Panc1 (cell line): ENCODE data around the gene SLC7A6.

Experiments used
- POLR2AphosphoS5 ChIP-seq: IDR thresholded peaks from 2 replicates; pipeline ENCODE4 v1.6.1; 2012; ENCODE audit warnings: mild to moderate bottlenecking, low read depth, low read length, moderate library complexity
- SIN3A ChIP-seq: IDR thresholded peaks from 2 replicates; pipeline ENCODE4 v1.6.1; 2012; ENCODE audit warnings: low read depth, mild to moderate bottlenecking, low read length, moderate library complexity, borderline replicate concordance; ENCODE audit not compliant: insufficient read depth
- TF ChIP-seq, protein P1 (sequence below): fragments of 450-650 bp; IDR thresholded peaks from 2 replicates; pipeline ENCODE4 v1.5.1; 2017; ENCODE audit warnings: mild to moderate bottlenecking
- TF ChIP-seq, protein P2 (sequence below), 2 experiments: IDR thresholded peaks; 2 replicates each; pipeline ENCODE4 v1.6.1; 2011 to 2012; ENCODE audit warnings: low read depth in 2 of 2, control low read depth in 1 of 2, low read length in 1 of 2, mild to moderate bottlenecking in 1 of 2, moderate library complexity in 1 of 2; ENCODE audit not compliant: insufficient read depth in 1 of 2

DNA sequence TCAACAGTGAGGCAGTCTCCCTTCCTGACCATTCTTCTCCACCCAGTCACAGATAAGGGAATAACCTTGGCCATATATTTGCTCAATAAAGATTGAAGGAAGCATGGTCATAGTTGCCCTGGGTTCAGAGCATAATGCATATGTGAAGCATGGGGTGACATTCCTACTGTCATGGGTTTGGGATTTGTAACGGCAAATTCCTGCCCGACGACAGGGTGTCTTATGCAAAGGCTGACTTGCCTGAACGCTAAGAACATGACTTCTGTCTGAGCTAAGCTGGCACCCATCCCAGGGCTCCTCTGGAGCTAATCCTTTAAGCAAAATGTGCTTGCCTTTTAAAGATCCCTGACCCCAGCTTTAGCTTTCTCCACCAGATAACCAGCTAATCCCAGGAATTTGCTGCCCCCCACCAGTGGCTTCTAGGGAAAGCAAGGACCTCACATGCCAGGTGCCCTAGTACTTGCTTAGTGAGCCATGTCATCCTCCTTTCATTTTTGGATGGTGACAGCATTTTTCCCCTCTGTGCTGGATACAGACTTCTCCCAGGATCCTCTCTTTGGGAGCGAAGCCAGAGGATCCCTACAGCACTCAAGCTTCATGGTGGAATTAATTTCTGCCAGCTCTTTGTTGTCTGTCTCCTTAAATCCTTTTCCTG is 34.7 kb downstream of the SLC7A6 start:
- TF ChIP-seq, protein P1, sequence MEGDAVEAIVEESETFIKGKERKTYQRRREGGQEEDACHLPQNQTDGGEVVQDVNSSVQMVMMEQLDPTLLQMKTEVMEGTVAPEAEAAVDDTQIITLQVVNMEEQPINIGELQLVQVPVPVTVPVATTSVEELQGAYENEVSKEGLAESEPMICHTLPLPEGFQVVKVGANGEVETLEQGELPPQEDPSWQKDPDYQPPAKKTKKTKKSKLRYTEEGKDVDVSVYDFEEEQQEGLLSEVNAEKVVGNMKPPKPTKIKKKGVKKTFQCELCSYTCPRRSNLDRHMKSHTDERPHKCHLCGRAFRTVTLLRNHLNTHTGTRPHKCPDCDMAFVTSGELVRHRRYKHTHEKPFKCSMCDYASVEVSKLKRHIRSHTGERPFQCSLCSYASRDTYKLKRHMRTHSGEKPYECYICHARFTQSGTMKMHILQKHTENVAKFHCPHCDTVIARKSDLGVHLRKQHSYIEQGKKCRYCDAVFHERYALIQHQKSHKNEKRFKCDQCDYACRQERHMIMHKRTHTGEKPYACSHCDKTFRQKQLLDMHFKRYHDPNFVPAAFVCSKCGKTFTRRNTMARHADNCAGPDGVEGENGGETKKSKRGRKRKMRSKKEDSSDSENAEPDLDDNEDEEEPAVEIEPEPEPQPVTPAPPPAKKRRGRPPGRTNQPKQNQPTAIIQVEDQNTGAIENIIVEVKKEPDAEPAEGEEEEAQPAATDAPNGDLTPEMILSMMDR: no peak
- TF ChIP-seq, protein P2, sequence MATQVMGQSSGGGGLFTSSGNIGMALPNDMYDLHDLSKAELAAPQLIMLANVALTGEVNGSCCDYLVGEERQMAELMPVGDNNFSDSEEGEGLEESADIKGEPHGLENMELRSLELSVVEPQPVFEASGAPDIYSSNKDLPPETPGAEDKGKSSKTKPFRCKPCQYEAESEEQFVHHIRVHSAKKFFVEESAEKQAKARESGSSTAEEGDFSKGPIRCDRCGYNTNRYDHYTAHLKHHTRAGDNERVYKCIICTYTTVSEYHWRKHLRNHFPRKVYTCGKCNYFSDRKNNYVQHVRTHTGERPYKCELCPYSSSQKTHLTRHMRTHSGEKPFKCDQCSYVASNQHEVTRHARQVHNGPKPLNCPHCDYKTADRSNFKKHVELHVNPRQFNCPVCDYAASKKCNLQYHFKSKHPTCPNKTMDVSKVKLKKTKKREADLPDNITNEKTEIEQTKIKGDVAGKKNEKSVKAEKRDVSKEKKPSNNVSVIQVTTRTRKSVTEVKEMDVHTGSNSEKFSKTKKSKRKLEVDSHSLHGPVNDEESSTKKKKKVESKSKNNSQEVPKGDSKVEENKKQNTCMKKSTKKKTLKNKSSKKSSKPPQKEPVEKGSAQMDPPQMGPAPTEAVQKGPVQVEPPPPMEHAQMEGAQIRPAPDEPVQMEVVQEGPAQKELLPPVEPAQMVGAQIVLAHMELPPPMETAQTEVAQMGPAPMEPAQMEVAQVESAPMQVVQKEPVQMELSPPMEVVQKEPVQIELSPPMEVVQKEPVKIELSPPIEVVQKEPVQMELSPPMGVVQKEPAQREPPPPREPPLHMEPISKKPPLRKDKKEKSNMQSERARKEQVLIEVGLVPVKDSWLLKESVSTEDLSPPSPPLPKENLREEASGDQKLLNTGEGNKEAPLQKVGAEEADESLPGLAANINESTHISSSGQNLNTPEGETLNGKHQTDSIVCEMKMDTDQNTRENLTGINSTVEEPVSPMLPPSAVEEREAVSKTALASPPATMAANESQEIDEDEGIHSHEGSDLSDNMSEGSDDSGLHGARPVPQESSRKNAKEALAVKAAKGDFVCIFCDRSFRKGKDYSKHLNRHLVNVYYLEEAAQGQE (IDR thresholded peaks at IDR 0.05; ENCODE audit: insufficient read depth in 1 of 2, low read depth in 2 of 2, low read length in 1 of 2): no peak
- TF ChIP-seq SIN3A: no peak
- TF ChIP-seq POLR2AphosphoS5: 0 out of 2 replicates have a peak, but pooled peaks have one; percentile 3
